ENCODE measurements around the gene TSPAN16. TPM values are rescaled to one million over a fixed set of nuclear protein-coding genes. Genes with fewer than 3 reads are reported as not detected.
A peak's percentile ranks its signal among the peaks of the same experiment; 100 is the strongest.

Gene TSPAN16
- not detected for total RNA-seq (2021; fragmentation: NEBNext Ultra II Directional; extraction: Animal tissue kit (Norgen Biotek cat#: 25700))
- long read RNA-seq, partial matches to known transcripts = 0 of 1 reads
- long read RNA-seq, other reads (novel, unspliced or antisense) = 1 of 1 reads

- DNase-seq = no peak
- H3K4me3 Mint-ChIP-seq = no peak within 1 kb of the TSS; the same call in 1 of the 2 replicates
- peaks cover 18% of the 10 kb centered on the region for H3K4me1 Mint-ChIP-seq (ENCODE audit: low read depth)
- H3K9me3 Mint-ChIP-seq = no peaks in the 10 kb centered on the region
- H3K27me3 Mint-ChIP-seq (ENCODE audit: insufficient read depth) = peaks cover 11% of the 10 kb centered on the region
- H3K27ac Mint-ChIP-seq = no peak within 1 kb of the TSS
- TF ChIP-seq CTCF (IDR thresholded peaks at IDR 0.05) = peak; percentile 18; the same call in 1 of the 2 replicates
- no peaks in the 10 kb centered on the region for H3K36me3 Mint-ChIP-seq (ENCODE audit: low read depth)
Measured at GRCh38 chr19:11295665-11296245, at the start of gene TSPAN16. TSPAN16 (plus strand) TSS chr19:11296160; CDS start chr19:11296298, 138 bp downstream.

GRCh38 chr19:11246941-11247340, 49.0 kb upstream of the TSPAN16 start:
- DNase-seq = no peak
- H3K36me3 Mint-ChIP-seq (ENCODE audit: low read depth) = peaks cover 4% of the 10 kb centered on the region
- peaks cover 4% of the 10 kb centered on the region; the same call in 1 of the 2 replicates for H3K4me1 Mint-ChIP-seq (ENCODE audit: low read depth)
- no peak overlapping the region for H3K27ac Mint-ChIP-seq
- H3K4me3 Mint-ChIP-seq = no peak overlapping the region
- H3K27me3 Mint-ChIP-seq (ENCODE audit: insufficient read depth) = no peaks in the 10 kb centered on the region
- TF ChIP-seq CTCF (IDR thresholded peaks at IDR 0.05) = no peak
- H3K9me3 Mint-ChIP-seq = no peaks in the 10 kb centered on the region

- no peak overlapping the region for H3K27ac Mint-ChIP-seq
- peaks cover 4% of the 10 kb centered on the region for H3K36me3 Mint-ChIP-seq (ENCODE audit: low read depth)
- no peak overlapping the region for H3K4me3 Mint-ChIP-seq
- H3K4me1 Mint-ChIP-seq (ENCODE audit: low read depth) = peaks cover 4% of the 10 kb centered on the region; the same call in 1 of the 2 replicates
- no peak for DNase-seq
- TF ChIP-seq CTCF (IDR thresholded peaks at IDR 0.05) = no peak
- H3K27me3 Mint-ChIP-seq (ENCODE audit: insufficient read depth) = no peaks in the 10 kb centered on the region
- H3K9me3 Mint-ChIP-seq = no peaks in the 10 kb centered on the region
Measured at GRCh38 chr19:11247391-11247790, 48.6 kb upstream of the TSPAN16 start.

GRCh38 chr19:11247934-11248333, 48.0 kb upstream of the TSPAN16 start:
- H3K36me3 Mint-ChIP-seq (ENCODE audit: low read depth) = peaks cover 4% of the 10 kb centered on the region
- no peak for DNase-seq
- no peaks in the 10 kb centered on the region for H3K9me3 Mint-ChIP-seq
- TF ChIP-seq CTCF (IDR thresholded peaks at IDR 0.05) = no peak
- no peak overlapping the region for H3K4me3 Mint-ChIP-seq
- H3K4me1 Mint-ChIP-seq (ENCODE audit: low read depth) = peaks cover 4% of the 10 kb centered on the region; the same call in 1 of the 2 replicates
- H3K27ac Mint-ChIP-seq = no peak overlapping the region
- H3K27me3 Mint-ChIP-seq (ENCODE audit: insufficient read depth) = no peaks in the 10 kb centered on the region

- H3K27ac Mint-ChIP-seq = no peak overlapping the region
- no peaks in the 10 kb centered on the region for H3K27me3 Mint-ChIP-seq (ENCODE audit: insufficient read depth)
- H3K4me1 Mint-ChIP-seq (ENCODE audit: low read depth) = peaks cover under 1% of the 10 kb centered on the region; the same call in 1 of the 2 replicates
- peaks cover under 1% of the 10 kb centered on the region for H3K36me3 Mint-ChIP-seq (ENCODE audit: low read depth)
- no peak overlapping the region for H3K4me3 Mint-ChIP-seq
- TF ChIP-seq CTCF (IDR thresholded peaks at IDR 0.05) = no peak
- H3K9me3 Mint-ChIP-seq = no peaks in the 10 kb centered on the region
- no peak for DNase-seq
Measured at GRCh38 chr19:11248852-11249251, 47.1 kb upstream of the TSPAN16 start.
